ENCODE results near the gene SHC2. TPM values are rescaled to one million over a fixed set of nuclear protein-coding genes. Genes with fewer than 3 reads are reported as not detected.
A peak's percentile ranks its signal among the peaks of the same experiment; 100 is the strongest.

The SHC2 gene
- polyA plus RNA-seq, 6 donors from 2014 or later: 0.20 TPM; not detected in 5

DNA sequence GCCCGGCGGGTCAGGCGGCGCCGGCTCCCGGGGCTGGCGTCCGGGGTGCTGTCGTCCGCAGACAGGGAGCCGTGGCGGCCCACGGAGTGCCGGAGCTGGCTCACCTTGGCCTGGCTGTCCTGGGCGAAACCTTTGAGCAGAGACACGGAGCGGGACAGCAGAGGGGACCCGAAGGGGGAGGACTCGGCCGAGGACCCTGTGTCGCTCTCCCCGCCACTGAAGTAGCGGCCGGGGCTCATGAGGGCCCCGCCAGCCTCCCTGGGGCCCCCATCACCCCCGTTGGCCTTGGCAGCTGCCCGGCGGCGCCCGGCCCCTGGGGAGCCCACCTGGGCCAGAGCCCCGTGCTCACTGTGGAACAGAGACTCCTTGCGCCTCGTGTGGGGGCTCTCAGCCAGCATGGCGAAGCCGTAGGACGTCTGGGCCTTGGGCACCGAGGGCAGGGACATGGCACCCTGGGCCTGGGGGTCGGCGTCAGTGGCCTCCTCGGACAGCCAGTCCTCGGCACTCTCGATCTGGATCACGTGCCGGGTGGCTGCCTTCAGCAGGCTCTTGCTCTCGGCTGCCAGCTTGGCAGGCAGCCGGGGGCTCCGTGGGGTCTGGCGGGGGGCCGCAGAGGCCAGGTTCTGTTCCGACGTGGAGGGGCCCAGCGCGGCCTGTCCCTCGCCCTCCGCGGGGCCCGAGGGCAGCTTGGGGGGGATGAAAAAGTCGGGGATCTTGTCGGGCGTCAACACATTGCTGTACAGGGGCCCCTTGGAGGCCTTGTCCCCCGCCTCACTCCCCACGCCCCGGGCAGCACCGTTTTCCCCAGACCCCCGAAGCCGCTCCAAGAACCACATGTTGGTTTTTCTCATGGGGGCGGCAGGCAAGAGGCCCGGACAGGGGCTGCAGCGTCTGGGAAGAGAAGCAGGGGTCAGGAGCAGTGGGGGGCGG, 53.1 kb downstream of the SHC2 start:
- Mint-ChIP-seq H3K27me3 (peaks cover 16 to 34% (median 19%) of the 10 kb centered on the region in 3 donors), H3K4me3 (peak overlapping the region in 2 of 8 donors; percentile 21 to 51), H3K4me1 (peaks cover 6 to 10% (median 7%) of the 10 kb centered on the region in 3 donors), H3K27ac (no peak overlapping the region), H3K9me3 (peaks cover 0 to 2% (median 0%) of the 10 kb centered on the region in 7 donors), H3K36me3 (peaks cover 0 to 6% of the 10 kb centered on the region in 2 donors)
- ATAC-seq (ENCODE audit: low read depth in 2 of 2) (no peak), DNase-seq (no peak)

DNA sequence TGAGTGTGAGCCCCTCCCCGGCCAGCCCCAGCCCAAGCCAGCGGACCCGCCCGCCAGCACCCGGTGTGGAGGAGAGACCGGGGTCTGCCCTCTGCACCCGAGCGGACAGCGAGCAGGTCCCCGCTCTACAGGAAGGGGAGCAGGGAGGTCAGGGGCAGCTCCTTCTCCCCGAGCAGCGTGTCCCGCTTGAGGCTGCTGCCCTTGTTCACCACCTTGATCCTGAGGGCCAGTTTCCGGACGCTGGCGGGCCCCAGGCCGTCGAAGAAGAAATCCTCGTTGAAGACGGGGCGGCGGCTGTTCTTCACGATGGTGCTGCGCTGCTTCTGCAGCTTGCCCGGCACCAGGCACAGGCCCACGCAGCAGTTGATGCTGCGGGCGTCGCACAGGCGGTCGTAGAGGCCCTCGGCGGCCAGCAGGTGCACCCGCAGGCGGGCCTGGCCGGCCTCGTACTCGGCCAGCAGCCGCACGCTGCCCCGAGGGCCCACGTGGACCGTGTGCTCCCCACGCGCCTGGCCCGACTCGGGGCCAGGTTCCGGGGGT, 53.8 kb downstream of the SHC2 start:
- peak overlapping the region in 2 of 8 donors; percentile 13 to 81 for H3K4me3 Mint-ChIP-seq
- H3K9me3 Mint-ChIP-seq: peaks cover 0 to 2% (median 0%) of the 10 kb centered on the region in 7 donors
- H3K27ac Mint-ChIP-seq: no peak overlapping the region
- ATAC-seq (ENCODE audit: low read depth in 2 of 2) (no peak), DNase-seq (no peak)
- peaks cover 16 to 34% (median 19%) of the 10 kb centered on the region in 3 donors for H3K27me3 Mint-ChIP-seq
- peaks cover 0 to 6% of the 10 kb centered on the region in 2 donors for H3K36me3 Mint-ChIP-seq
- H3K4me1 Mint-ChIP-seq: peaks cover 6 to 10% (median 7%) of the 10 kb centered on the region in 3 donors

DNA sequence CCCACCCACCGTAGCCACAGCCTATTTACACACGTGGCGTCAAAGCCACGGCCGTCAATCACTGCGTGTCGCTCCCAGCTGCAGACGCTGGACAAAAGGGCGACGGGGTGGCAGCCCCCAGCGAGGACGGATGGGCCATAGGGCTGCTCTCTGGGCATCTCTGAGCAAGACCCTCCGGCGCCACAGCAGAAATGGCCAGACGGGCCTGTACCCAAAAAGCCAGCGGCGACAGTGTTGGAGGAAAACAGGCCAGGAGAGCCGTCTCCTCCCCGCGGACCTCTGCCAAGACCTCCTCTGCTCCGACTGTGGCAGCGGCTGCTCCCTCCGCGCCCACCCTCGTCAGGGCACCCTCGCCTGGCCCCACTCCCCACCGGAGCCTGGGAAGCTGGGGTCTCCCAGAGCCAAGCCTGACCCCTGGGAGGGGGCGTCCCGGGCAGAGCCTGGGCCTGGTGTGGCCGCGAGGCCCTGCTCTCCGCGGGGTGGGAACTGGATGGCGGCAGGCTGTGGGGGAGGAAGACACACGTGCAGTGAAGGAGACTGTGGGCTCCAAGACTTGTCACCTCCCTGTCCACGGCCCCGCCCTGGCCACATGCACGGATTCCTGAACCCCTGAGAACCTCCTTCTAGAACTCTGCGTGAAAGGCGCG, 54.6 kb downstream of the SHC2 start:
- H3K27me3 Mint-ChIP-seq: peaks cover 16 to 34% (median 19%) of the 10 kb centered on the region in 3 donors
- H3K36me3 Mint-ChIP-seq: peaks cover 0 to 6% of the 10 kb centered on the region in 2 donors
- H3K4me1 Mint-ChIP-seq: peaks cover 6 to 10% (median 7%) of the 10 kb centered on the region in 3 donors
- DNase-seq: no peak
- H3K4me3 Mint-ChIP-seq: peak overlapping the region in 4 of 8 donors; percentile 9 to 81 (median 30)
- no peak for ATAC-seq (ENCODE audit: low read depth in 2 of 2)
- H3K27ac Mint-ChIP-seq: no peak overlapping the region
- H3K9me3 Mint-ChIP-seq: peaks cover 0 to 2% (median 0%) of the 10 kb centered on the region in 7 donors

DNA sequence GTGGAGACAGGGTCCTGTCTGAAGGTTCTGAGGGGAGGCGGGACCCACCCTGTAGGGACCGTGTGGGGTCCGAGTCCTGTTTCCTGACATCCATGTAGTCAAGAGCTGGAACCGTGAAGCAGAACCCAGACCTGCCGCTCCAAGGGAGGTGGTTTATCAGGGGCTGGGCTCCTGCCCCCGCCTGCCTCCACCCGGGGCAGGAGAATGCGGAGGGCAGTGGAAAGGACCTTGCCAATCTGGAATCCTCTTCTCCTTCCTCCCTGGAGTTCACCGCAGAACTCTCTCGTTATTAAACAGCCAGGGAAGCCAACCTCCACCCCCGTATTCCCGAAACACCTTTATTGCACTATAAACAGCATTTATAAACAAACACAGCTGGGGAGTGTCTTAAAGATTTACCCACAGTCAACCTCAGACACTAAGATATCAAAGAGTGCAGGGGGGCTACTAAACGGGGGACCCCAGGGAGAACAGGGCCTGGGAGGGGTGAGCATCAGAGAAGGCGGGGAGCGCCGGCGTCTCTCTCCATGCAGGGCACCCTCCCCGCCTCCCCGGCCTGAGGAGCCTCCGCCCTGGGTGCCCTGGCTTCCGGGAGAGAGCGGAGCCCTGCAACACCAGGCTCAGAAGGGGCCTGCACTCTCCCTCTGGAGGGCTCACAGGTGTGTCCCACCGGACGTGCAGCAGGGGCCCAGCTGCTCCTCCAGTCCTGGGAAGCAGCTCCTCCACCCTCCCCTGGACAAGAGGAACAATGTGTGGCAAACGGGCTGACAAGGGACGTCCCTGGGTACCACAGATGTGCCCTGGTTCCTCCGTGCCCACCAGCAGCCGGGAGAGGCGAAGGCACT, 55.5 kb downstream of the SHC2 start:
- Mint-ChIP-seq H3K9me3 (peaks cover 0 to 2% (median 0%) of the 10 kb centered on the region in 7 donors), H3K27ac (no peak overlapping the region), H3K36me3 (peaks cover 0 to 6% of the 10 kb centered on the region in 2 donors), H3K4me3 (peak overlapping the region in 1 of 8 donors; percentile 25), H3K27me3 (peaks cover 16 to 34% (median 19%) of the 10 kb centered on the region in 3 donors), H3K4me1 (peaks cover 6 to 10% (median 7%) of the 10 kb centered on the region in 3 donors)
- DNase-seq (no peak), ATAC-seq (ENCODE audit: low read depth in 2 of 2) (no peak)

DNA sequence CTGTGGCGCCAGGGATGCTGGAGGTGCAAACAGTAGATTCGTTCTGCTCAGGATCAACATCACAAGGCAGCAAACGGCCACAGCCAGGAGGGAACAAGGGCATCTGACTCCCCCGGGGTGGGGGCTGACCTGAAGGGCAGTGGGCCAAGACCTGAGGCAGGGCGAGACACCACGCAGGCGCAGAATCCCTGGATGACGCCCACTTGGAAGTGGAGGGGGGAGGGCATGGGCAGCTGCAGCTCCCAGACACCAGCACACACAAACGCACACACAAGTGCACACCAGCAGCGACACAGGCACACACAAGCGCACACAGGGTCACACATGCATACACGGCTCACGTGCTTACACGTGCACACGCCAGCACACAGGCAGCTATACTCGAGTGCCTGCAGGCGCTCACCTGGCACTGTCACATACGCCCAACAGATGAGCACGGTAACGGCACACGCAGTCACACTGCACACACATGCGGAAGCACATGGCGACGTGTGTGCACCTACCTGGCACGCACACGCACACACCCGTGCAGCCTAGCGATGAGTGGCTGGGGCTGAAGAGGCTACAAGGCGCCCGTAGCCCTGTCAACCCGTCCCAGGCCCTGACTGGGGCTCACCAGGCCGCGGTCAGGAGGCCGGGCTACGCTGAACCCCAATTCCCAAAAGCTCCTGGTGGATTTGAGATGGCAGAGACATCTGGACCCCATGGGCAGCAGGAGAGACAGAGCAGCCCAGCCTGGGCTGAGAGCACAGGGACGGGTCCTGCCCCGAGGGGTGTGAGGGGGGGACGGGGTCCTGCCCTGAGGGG, 57.4 kb downstream of the SHC2 start:
- peaks cover 0 to 3% (median 0%) of the 10 kb centered on the region in 3 donors for H3K4me1 Mint-ChIP-seq
- ATAC-seq (ENCODE audit: low read depth in 2 of 2) (no peak), DNase-seq (no peak)
- no peak overlapping the region for H3K27ac Mint-ChIP-seq
- H3K4me3 Mint-ChIP-seq: no peak overlapping the region
- H3K36me3 Mint-ChIP-seq: no peaks in the 10 kb centered on the region
- peaks cover 8 to 29% (median 9%) of the 10 kb centered on the region in 3 donors for H3K27me3 Mint-ChIP-seq
- H3K9me3 Mint-ChIP-seq: no peaks in the 10 kb centered on the region

DNA sequence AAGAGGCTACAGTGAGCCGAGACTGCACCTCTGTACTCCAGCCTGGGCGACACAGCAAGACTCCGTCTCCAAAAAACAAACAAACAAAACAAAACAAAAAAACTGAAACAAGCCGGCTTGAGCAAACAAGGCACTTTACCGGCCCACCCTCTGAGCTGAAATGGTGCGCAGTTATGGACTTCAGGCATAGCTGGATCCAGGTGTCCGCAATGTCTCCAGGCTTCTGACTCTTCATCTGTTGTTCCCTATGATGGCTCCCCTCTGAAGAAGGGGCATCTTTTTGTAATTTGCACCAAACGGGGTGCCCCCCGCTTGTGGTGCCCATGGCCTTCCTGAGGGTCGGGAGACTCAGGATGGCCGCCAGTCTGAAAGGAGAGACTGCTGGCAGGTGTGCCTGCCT, 58.0 kb downstream of the SHC2 start:
- peaks cover 0 to 3% (median 0%) of the 10 kb centered on the region in 3 donors for H3K4me1 Mint-ChIP-seq

DNA sequence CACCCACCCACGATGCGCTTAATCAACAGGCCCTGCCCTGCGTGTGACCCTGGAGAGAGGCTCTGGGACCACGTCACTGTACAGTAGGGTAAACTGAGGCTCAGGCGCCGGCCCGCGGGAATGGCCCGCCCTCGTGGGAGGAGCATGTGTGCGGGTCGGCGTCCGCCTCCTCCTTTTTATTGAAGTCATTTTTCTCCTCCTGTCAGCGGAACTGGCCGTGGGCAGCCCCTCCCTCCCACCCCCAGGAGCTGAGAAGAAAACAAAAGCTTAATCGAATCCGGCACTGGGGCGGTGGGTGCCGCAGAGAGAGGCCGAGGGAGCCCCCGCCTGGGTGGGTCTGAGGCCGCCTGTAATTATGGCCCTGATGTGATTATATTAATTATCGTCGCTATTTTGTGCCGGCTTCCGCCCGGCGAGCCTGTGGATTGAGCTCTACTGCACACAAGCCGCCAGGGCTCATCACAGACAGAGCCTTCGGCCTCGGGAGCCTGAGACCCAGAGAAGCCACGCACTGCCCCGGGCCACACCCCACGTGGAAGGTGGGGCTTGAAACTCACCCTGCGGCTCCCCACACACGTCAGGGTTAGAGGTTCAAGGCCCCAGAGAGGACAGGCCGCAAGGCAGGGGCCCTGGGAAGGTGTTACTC, 58.8 kb downstream of the SHC2 start:
- no peak overlapping the region for H3K27ac Mint-ChIP-seq
- peaks cover 8 to 29% (median 9%) of the 10 kb centered on the region in 3 donors for H3K27me3 Mint-ChIP-seq
- DNase-seq (no peak), ATAC-seq (ENCODE audit: low read depth in 2 of 2) (no peak)
- no peaks in the 10 kb centered on the region for H3K36me3 Mint-ChIP-seq
- no peak overlapping the region for H3K4me3 Mint-ChIP-seq
- peaks cover 0 to 3% (median 0%) of the 10 kb centered on the region in 3 donors for H3K4me1 Mint-ChIP-seq
- H3K9me3 Mint-ChIP-seq: peaks cover 0 to 4% (median 0%) of the 10 kb centered on the region in 7 donors

More for the DNA sequence above, 58.0 kb downstream of the SHC2 start:
- ATAC-seq (ENCODE audit: low read depth in 2 of 2) (no peak), DNase-seq (no peak)
- Mint-ChIP-seq H3K27ac (no peak overlapping the region), H3K27me3 (peaks cover 8 to 29% (median 9%) of the 10 kb centered on the region in 3 donors), H3K9me3 (peaks cover 0 to 1% (median 0%) of the 10 kb centered on the region in 7 donors), H3K36me3 (no peaks in the 10 kb centered on the region), H3K4me3 (no peak overlapping the region)

DNA sequence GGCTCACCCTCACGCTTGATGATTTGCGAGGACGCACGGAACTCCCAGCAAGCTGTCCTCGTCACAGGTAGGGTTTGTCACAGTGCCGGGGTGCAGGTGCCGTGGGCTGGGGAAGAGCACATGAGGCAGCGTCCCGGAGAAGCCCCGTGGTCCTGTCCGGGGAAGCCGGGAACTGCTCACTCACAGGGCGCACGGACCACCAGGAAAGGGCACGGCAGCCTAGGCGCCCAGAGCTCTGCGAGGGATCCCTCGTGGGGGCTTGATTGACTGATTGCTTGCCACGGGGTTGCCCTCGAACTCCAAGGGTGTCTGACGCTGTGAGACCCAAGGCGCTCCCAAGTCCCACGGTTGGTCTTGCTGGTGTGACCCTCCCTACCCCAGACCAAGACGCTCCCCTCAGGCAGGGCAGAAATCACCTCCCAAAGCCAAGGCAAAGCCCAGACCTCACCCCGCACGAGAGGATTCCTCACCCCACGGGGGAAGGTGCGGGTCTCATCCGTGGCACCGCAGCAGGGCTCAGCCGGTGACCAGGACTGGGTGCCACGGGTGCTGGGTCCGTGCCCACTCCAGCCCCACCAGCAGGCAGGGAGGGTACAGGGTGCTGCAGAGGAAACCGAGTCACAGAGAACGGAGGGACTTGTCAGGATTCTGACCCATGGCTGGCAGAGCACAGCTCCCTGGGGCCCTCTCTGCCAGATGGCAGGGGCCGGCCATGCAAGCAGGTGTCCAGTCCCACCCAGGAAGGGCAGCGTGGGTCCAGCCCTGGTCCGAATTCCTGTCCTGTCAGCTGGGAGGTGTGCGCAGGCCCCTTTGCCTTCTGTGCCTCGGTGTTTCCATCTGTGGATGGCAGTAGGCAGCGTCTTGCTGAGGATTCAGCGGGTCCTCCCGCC, 59.6 kb downstream of the SHC2 start:
- H3K4me1 Mint-ChIP-seq: peaks cover 0 to 3% (median 0%) of the 10 kb centered on the region in 3 donors
- no peak overlapping the region for H3K4me3 Mint-ChIP-seq
- ATAC-seq (ENCODE audit: low read depth in 2 of 2) (no peak), DNase-seq (no peak)
- H3K27me3 Mint-ChIP-seq: peaks cover 8 to 29% (median 9%) of the 10 kb centered on the region in 3 donors
- peaks cover 0 to 4% (median 0%) of the 10 kb centered on the region in 7 donors for H3K9me3 Mint-ChIP-seq
- H3K27ac Mint-ChIP-seq: no peak overlapping the region
- H3K36me3 Mint-ChIP-seq: no peaks in the 10 kb centered on the region

DNA sequence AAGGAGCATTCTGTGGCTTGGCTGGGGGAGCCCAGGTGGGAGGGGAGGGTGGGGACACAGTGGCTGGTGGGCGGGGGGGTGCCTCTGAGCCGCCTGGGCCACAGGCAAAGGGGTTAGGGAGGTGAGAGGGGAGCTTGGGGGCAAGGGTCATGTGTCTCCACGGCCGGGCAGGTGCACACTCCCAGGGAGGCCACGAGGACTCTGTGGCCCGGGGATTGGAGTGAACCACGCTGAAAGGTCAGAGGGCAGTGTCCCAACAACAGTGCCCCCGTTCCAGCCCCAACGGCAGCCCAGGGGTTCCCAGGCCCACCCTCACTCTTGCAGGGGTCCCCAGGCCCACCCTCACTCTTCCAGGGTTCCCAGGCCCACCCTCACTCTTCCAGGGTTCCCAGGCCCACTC, 61.5 kb downstream of the SHC2 start:
- DNase-seq (no peak), ATAC-seq (ENCODE audit: low read depth in 2 of 2) (no peak)
- peaks cover 0 to 18% (median 9%) of the 10 kb centered on the region in 3 donors for H3K27me3 Mint-ChIP-seq
- no peaks in the 10 kb centered on the region for H3K36me3 Mint-ChIP-seq
- H3K4me1 Mint-ChIP-seq: peaks cover 0 to 8% (median 6%) of the 10 kb centered on the region in 3 donors
- no peak overlapping the region for H3K4me3 Mint-ChIP-seq
- no peak overlapping the region for H3K27ac Mint-ChIP-seq
- H3K9me3 Mint-ChIP-seq: peaks cover 3 to 9% (median 5%) of the 10 kb centered on the region in 7 donors

DNA sequence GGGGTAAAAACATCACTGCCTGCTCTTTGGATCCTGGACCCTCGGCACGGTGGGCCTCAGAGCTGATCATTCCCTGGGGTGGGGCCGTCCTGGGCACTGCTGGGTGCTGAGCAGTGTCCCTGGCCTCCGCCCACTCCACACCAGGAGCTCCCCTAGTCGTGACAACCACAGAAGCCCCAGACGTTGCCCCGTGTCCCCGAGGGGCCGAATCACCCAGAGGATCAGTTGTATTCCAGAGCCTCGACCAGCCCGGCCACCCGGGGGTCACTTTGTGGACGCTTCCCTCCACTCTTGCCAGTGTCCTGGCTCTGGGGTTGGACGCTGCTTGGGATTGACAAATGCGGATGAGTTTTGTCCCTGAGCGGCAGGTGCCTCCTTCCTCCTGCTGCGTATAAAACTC, 62.1 kb downstream of the SHC2 start:
- Mint-ChIP-seq H3K4me3 (no peak overlapping the region), H3K9me3 (peaks cover 3 to 10% (median 5%) of the 10 kb centered on the region in 7 donors), H3K36me3 (peaks cover 0 to under 1% of the 10 kb centered on the region in 2 donors), H3K27me3 (peaks cover 0 to 16% (median 9%) of the 10 kb centered on the region in 3 donors), H3K27ac (no peak overlapping the region), H3K4me1 (peaks cover 0 to 8% (median 6%) of the 10 kb centered on the region in 3 donors)
- DNase-seq (no peak), ATAC-seq (ENCODE audit: low read depth in 2 of 2) (no peak)
